GM23338 (cell line): ENCODE measurements around the gene PTPRN2. TPM values are rescaled to one million over a fixed set of nuclear protein-coding genes. Genes with fewer than 3 reads are reported as not detected.

Experiments used
- ATAC-seq: fragments of 200-7000 bp; cut with Tn5 transposase; 3 replicates; pipeline ENCODE4 v1.9.1; 2020
- DNase-seq: peaks from one replicate; pipeline ENCODE4 v3.0.0-alpha.2; 2015; ENCODE audit warnings: low spot score
- H2AFZ ChIP-seq: fragments of 200-600 bp; sonication (generic); 2 replicates; pipeline ENCODE4 v1.8.0; 2016; ENCODE audit warnings: antibody characterized with exemption, mild to moderate bottlenecking, moderate library complexity
- H3F3A ChIP-seq: fragments of 200-600 bp; sonication (generic); replicated peaks from 2 replicates; pipeline ENCODE4 v1.8.0; 2017; ENCODE audit warnings: antibody characterized with exemption, mixed run types, low read depth
- H3K27ac ChIP-seq: fragments of 200-600 bp; sonication (generic); 2 replicates; pipeline ENCODE4 v1.6.1; 2016; ENCODE audit warnings: low read depth
- H3K27me3 ChIP-seq: fragments of 200-600 bp; sonication (generic); 2 replicates; pipeline ENCODE4 v1.8.0; 2016; ENCODE audit warnings: mild to moderate bottlenecking, mixed run types, moderate library complexity; ENCODE audit not compliant: insufficient read depth
- H3K36me3 ChIP-seq: fragments of 200-600 bp; sonication (generic); 2 replicates; pipeline ENCODE4 v1.8.0; 2016; ENCODE audit warnings: mild to moderate bottlenecking; ENCODE audit not compliant: insufficient read depth
- H3K4me1 ChIP-seq: fragments of 200-600 bp; sonication (generic); 2 replicates; pipeline ENCODE4 v1.8.0; 2016; ENCODE audit warnings: mild to moderate bottlenecking, moderate library complexity; ENCODE audit not compliant: insufficient read depth
- H3K4me2 ChIP-seq: fragments of 200-600 bp; sonication (generic); 2 replicates; pipeline ENCODE4 v1.7.1; 2017; ENCODE audit warnings: mixed run types
- H3K4me3 ChIP-seq: fragments of 200-600 bp; sonication (generic); 2 replicates; pipeline ENCODE4 v1.6.1; 2016; ENCODE audit warnings: mixed run types
- H3K79me2 ChIP-seq: fragments of 200-600 bp; sonication (generic); replicated peaks from 2 replicates; pipeline ENCODE4 v1.8.0; 2017; ENCODE audit warnings: mild to moderate bottlenecking; ENCODE audit not compliant: insufficient read depth
- H3K9me2 ChIP-seq: fragments of 200-600 bp; sonication (generic); 2 replicates; pipeline ENCODE4 v1.8.0; 2017; ENCODE audit not compliant: insufficient read depth
- H4K20me1 ChIP-seq: fragments of 200-600 bp; sonication (generic); replicated peaks from 2 replicates; pipeline ENCODE4 v1.8.0; 2017; ENCODE audit warnings: mild to moderate bottlenecking; ENCODE audit not compliant: insufficient read depth
- H3K27ac Mint-ChIP-seq: 2 replicates; pipeline ENCODE4 v1.8.0; 2020; ENCODE audit warnings: inconsistent platforms, mild to moderate bottlenecking, moderate library complexity, mixed read lengths
- H3K27me3 Mint-ChIP-seq: 3 replicates; pipeline ENCODE4 v1.8.0; 2022; ENCODE audit warnings: low read depth, mild to moderate bottlenecking, moderate library complexity, mixed read lengths, inconsistent platforms; ENCODE audit not compliant: insufficient read depth, poor library complexity
- H3K36me3 Mint-ChIP-seq: 3 replicates; pipeline ENCODE4 v1.8.0; 2021; ENCODE audit warnings: low read depth, mild to moderate bottlenecking, inconsistent platforms, moderate library complexity, mixed read lengths
- H3K4me1 Mint-ChIP-seq: 3 replicates; pipeline ENCODE4 v1.8.0; 2020; ENCODE audit warnings: mild to moderate bottlenecking, inconsistent platforms, mixed read lengths
- H3K4me3 Mint-ChIP-seq: 3 replicates; pipeline ENCODE4 v1.8.0; 2021; ENCODE audit warnings: moderate library complexity, mild to moderate bottlenecking, inconsistent platforms, mixed read lengths
- H3K9me3 Mint-ChIP-seq: 3 replicates; pipeline ENCODE4 v1.8.0; 2020; ENCODE audit warnings: moderate library complexity, mild to moderate bottlenecking, inconsistent platforms, mixed read lengths
- CREB1 ChIP-seq: fragments of 250-450 bp; sonication (Bioruptor Pico); IDR thresholded peaks from 2 replicates; pipeline ENCODE4 v1.5.0; 2020; ENCODE audit warnings: low read depth, mild to moderate bottlenecking, moderate library complexity
- EZH2 ChIP-seq: fragments of 200-600 bp; sonication (generic); IDR thresholded peaks from one replicate; pipeline ENCODE4 v1.8.0; 2017; ENCODE audit warnings: antibody characterized with exemption, mild to moderate bottlenecking, low read depth; ENCODE audit not compliant: unreplicated experiment
- EZH2phosphoT487 ChIP-seq: fragments of 200-600 bp; sonication (generic); IDR thresholded peaks from one replicate; pipeline ENCODE4 v1.8.1; 2018; ENCODE audit warnings: antibody characterized with exemption; ENCODE audit not compliant: unreplicated experiment
- JUNB ChIP-seq: IDR thresholded peaks from one replicate; pipeline ENCODE4 v1.6.1; 2016; ENCODE audit warnings: antibody characterized with exemption; ENCODE audit not compliant: unreplicated experiment
- NANOG ChIP-seq: IDR thresholded peaks from 2 replicates; pipeline ENCODE4 v1.6.1; 2016; ENCODE audit warnings: antibody characterized with exemption, borderline replicate concordance
- POLR2AphosphoS5 ChIP-seq: IDR thresholded peaks from 2 replicates; pipeline ENCODE4 v1.6.1; 2016; ENCODE audit warnings: antibody characterized with exemption, low read depth
- STAT1 ChIP-seq: IDR thresholded peaks from one replicate; pipeline ENCODE4 v1.6.1; 2016; ENCODE audit warnings: antibody characterized with exemption; ENCODE audit not compliant: unreplicated experiment
- ZNF114 ChIP-seq: fragments of 250-450 bp; sonication (Bioruptor Pico); IDR thresholded peaks from 2 replicates; pipeline ENCODE4 v1.5.0; 2020; ENCODE audit warnings: mild to moderate bottlenecking, moderate library complexity
- ZNF331 ChIP-seq: fragments of 250-450 bp; sonication (Bioruptor Pico); IDR thresholded peaks from 2 replicates; pipeline ENCODE4 v1.5.0; 2020; ENCODE audit warnings: low read depth, mild to moderate bottlenecking, moderate library complexity
- polyA plus RNA-seq: library from polyadenylated mRNA; unstranded; fragments of >200 nt; fragmentation: Nextera tagmentation; extraction: Ambion mirVana; gene quantifications from 2 replicates; pipeline ENCODE4 v1.2.1, GENCODE V29; 2016
- total RNA-seq: library from RNA; depleted of rRNA; stranded (reverse); fragments of >200 nt; shearing (Covaris generic); gene quantifications from 2 replicates; pipeline ENCODE4 v1.2.3, GENCODE V29; 2014
- TF ChIP-seq, protein P1 (sequence below): fragments of 250-450 bp; sonication (Bioruptor Pico); IDR thresholded peaks from 2 replicates; pipeline ENCODE4 v1.5.0; 2020; ENCODE audit warnings: mild to moderate bottlenecking, moderate library complexity
- TF ChIP-seq, protein P2 (sequence below): IDR thresholded peaks from one replicate; pipeline ENCODE4 v1.6.1; 2018; ENCODE audit warnings: antibody characterized with exemption; ENCODE audit not compliant: unreplicated experiment
- TF ChIP-seq, protein P3 (sequence below), 2 experiments: fragments of 200-600 bp in 1 of 2; sonication (generic) in 1 of 2; conservative IDR thresholded peaks; 2 replicates each; pipeline versions ENCODE4 v1.5.1 to v1.6.1; 2016 to 2017; ENCODE audit warnings: antibody characterized with exemption in 2 of 2, low read depth in 2 of 2, mild to moderate bottlenecking in 2 of 2, moderate library complexity in 1 of 2
- TF ChIP-seq, protein P4 (sequence below): IDR thresholded peaks from 2 replicates; pipeline ENCODE4 v1.6.1; 2016; ENCODE audit warnings: antibody characterized with exemption

PTPRN2 gene
- total and polyA plus RNA-seq, 2 experiments from 2014 or later = 0.87 to 4.0 TPM

DNA sequence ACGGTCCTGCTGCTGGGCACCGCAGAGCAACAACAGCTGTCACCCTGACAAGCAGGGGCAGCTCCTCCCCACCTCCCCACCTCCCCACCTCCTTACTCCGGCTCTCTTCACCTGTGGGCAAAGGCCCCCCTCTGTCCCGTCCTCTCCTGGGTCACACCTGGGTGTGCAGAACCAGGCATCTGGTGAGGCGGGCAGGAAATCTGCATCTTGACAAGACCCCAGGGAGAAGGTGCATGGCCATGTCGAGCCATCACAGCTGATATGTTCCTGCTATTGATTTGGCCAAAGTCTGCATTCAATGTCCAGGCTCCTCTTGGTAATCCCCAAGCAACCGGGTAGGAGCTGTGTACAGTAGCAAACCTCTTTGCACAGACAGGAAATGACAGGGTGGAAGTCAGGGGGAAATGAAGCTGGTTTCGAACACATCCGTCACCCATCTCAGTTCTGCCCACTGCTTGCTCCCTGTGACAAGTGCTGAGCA is 696.7 kb downstream of the PTPRN2 start (continued):
- no peak for TF ChIP-seq JUNB

DNA sequence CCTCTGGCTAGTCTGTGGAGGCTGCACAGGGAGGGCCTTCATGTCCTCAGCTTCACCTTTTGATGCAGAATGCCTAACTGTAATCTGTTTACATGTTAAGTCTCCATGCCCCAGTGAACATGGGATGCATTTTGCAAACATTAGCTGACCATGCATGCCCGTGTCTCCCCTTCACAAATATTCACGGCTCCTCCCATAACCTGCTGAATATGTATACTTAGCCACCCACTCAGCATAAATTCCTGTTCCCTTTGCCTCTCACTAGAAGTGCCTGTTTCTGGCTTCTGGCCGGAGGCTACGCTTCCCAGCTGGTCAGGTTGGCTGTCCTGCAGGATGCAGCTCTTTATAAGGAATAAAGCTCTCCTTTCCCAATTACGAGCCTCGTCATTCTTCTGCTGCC is 698.1 kb downstream of the PTPRN2 start:
- H2AFZ ChIP-seq = no peak overlapping the region
- H3K36me3 ChIP-seq = no peaks in the 10 kb centered on the region
- H3K4me2 ChIP-seq = no peak overlapping the region
- no peaks in the 10 kb centered on the region for H3K79me2 ChIP-seq
- H3K4me1 ChIP-seq = no peaks in the 10 kb centered on the region
- no peaks in the 10 kb centered on the region for H4K20me1 ChIP-seq
- Mint-ChIP-seq H3K27ac (no peak overlapping the region), H3K9me3 (no peaks in the 10 kb centered on the region; the same call in none of the 3 replicates), H3K36me3 (peaks cover 44% of the 10 kb centered on the region), H3K27me3 (peaks cover 2% of the 10 kb centered on the region), H3K4me1 (no peaks in the 10 kb centered on the region), H3K4me3 (no peak overlapping the region)
- H3F3A ChIP-seq = no peaks in the 10 kb centered on the region
- ATAC-seq (no peak), DNase-seq (no peak)
- H3K27ac ChIP-seq = no peak overlapping the region
- no peaks in the 10 kb centered on the region for H3K9me2 ChIP-seq
- no peaks in the 10 kb centered on the region for H3K27me3 ChIP-seq
- TF ChIP-seq POLR2AphosphoS5 (no peak), STAT1 (no peak), EZH2 (no peak), NANOG (no peak), EZH2phosphoT487 (no peak), ZNF114 (no peak), ZNF331 (CRISPR knock-in tag) (no peak), CREB1 (CRISPR knock-in tag) (no peak), JUNB (no peak)
- TF ChIP-seq, protein P1, sequence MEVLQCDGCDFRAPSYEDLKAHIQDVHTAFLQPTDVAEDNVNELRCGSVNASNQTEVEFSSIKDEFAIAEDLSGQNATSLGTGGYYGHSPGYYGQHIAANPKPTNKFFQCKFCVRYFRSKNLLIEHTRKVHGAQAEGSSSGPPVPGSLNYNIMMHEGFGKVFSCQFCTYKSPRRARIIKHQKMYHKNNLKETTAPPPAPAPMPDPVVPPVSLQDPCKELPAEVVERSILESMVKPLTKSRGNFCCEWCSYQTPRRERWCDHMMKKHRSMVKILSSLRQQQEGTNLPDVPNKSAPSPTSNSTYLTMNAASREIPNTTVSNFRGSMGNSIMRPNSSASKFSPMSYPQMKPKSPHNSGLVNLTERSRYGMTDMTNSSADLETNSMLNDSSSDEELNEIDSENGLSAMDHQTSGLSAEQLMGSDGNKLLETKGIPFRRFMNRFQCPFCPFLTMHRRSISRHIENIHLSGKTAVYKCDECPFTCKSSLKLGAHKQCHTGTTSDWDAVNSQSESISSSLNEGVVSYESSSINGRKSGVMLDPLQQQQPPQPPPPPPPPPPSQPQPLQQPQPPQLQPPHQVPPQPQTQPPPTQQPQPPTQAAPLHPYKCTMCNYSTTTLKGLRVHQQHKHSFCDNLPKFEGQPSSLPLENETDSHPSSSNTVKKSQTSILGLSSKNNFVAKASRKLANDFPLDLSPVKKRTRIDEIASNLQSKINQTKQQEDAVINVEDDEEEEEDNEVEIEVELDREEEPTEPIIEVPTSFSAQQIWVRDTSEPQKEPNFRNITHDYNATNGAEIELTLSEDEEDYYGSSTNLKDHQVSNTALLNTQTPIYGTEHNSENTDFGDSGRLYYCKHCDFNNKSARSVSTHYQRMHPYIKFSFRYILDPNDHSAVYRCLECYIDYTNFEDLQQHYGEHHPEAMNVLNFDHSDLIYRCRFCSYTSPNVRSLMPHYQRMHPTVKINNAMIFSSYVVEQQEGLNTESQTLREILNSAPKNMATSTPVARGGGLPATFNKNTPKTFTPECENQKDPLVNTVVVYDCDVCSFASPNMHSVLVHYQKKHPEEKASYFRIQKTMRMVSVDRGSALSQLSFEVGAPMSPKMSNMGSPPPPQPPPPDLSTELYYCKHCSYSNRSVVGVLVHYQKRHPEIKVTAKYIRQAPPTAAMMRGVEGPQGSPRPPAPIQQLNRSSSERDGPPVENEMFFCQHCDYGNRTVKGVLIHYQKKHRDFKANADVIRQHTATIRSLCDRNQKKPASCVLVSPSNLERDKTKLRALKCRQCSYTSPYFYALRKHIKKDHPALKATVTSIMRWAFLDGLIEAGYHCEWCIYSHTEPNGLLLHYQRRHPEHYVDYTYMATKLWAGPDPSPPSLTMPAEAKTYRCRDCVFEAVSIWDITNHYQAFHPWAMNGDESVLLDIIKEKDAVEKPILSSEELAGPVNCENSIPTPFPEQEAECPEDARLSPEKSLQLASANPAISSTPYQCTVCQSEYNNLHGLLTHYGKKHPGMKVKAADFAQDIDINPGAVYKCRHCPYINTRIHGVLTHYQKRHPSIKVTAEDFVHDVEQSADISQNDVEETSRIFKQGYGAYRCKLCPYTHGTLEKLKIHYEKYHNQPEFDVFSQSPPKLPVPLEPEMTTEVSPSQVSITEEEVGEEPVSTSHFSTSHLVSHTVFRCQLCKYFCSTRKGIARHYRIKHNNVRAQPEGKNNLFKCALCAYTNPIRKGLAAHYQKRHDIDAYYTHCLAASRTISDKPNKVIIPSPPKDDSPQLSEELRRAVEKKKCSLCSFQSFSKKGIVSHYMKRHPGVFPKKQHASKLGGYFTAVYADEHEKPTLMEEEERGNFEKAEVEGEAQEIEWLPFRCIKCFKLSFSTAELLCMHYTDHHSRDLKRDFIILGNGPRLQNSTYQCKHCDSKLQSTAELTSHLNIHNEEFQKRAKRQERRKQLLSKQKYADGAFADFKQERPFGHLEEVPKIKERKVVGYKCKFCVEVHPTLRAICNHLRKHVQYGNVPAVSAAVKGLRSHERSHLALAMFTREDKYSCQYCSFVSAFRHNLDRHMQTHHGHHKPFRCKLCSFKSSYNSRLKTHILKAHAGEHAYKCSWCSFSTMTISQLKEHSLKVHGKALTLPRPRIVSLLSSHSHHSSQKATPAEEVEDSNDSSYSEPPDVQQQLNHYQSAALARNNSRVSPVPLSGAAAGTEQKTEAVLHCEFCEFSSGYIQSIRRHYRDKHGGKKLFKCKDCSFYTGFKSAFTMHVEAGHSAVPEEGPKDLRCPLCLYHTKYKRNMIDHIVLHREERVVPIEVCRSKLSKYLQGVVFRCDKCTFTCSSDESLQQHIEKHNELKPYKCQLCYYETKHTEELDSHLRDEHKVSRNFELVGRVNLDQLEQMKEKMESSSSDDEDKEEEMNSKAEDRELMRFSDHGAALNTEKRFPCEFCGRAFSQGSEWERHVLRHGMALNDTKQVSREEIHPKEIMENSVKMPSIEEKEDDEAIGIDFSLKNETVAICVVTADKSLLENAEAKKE = no peak
- TF ChIP-seq, protein P2, sequence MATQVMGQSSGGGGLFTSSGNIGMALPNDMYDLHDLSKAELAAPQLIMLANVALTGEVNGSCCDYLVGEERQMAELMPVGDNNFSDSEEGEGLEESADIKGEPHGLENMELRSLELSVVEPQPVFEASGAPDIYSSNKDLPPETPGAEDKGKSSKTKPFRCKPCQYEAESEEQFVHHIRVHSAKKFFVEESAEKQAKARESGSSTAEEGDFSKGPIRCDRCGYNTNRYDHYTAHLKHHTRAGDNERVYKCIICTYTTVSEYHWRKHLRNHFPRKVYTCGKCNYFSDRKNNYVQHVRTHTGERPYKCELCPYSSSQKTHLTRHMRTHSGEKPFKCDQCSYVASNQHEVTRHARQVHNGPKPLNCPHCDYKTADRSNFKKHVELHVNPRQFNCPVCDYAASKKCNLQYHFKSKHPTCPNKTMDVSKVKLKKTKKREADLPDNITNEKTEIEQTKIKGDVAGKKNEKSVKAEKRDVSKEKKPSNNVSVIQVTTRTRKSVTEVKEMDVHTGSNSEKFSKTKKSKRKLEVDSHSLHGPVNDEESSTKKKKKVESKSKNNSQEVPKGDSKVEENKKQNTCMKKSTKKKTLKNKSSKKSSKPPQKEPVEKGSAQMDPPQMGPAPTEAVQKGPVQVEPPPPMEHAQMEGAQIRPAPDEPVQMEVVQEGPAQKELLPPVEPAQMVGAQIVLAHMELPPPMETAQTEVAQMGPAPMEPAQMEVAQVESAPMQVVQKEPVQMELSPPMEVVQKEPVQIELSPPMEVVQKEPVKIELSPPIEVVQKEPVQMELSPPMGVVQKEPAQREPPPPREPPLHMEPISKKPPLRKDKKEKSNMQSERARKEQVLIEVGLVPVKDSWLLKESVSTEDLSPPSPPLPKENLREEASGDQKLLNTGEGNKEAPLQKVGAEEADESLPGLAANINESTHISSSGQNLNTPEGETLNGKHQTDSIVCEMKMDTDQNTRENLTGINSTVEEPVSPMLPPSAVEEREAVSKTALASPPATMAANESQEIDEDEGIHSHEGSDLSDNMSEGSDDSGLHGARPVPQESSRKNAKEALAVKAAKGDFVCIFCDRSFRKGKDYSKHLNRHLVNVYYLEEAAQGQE = no peak
- TF ChIP-seq, protein P3, sequence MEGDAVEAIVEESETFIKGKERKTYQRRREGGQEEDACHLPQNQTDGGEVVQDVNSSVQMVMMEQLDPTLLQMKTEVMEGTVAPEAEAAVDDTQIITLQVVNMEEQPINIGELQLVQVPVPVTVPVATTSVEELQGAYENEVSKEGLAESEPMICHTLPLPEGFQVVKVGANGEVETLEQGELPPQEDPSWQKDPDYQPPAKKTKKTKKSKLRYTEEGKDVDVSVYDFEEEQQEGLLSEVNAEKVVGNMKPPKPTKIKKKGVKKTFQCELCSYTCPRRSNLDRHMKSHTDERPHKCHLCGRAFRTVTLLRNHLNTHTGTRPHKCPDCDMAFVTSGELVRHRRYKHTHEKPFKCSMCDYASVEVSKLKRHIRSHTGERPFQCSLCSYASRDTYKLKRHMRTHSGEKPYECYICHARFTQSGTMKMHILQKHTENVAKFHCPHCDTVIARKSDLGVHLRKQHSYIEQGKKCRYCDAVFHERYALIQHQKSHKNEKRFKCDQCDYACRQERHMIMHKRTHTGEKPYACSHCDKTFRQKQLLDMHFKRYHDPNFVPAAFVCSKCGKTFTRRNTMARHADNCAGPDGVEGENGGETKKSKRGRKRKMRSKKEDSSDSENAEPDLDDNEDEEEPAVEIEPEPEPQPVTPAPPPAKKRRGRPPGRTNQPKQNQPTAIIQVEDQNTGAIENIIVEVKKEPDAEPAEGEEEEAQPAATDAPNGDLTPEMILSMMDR (conservative IDR thresholded peaks at IDR 0.05; ENCODE audit: low read depth in 2 of 2) = no peak
- TF ChIP-seq, protein P4, sequence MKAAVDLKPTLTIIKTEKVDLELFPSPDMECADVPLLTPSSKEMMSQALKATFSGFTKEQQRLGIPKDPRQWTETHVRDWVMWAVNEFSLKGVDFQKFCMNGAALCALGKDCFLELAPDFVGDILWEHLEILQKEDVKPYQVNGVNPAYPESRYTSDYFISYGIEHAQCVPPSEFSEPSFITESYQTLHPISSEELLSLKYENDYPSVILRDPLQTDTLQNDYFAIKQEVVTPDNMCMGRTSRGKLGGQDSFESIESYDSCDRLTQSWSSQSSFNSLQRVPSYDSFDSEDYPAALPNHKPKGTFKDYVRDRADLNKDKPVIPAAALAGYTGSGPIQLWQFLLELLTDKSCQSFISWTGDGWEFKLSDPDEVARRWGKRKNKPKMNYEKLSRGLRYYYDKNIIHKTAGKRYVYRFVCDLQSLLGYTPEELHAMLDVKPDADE = no peak
- H3K4me3 ChIP-seq = no peak overlapping the region
